Thymus (tissue), 11 donors: ENCODE results near the gene GPBAR1. TPM values are rescaled to one million over a fixed set of nuclear protein-coding genes. Genes with fewer than 3 reads are reported as not detected.

ENCODE experiments used
- DNase-seq, 9 donors: peaks; one replicate each; pipeline ENCODE4 v3.0.0-alpha.2; 2013; ENCODE audit warnings: low spot score in 9 of 9, low read depth in 6 of 9, missing footprints in 1 of 9
- H3K27ac ChIP-seq, 2 donors: one replicate each; pipeline ENCODE4 v1.5.1; 2013; ENCODE audit warnings: control low read depth in 1 of 2, low read depth in 1 of 2, low read length in 1 of 2, mild to moderate bottlenecking in 1 of 2, moderate library complexity in 1 of 2
- H3K27me3 ChIP-seq, 2 donors: one replicate each; pipeline ENCODE4 v1.5.1; 2013; ENCODE audit warnings: low read length in 1 of 2; ENCODE audit not compliant: control insufficient read depth in 2 of 2, insufficient read depth in 1 of 2
- H3K36me3 ChIP-seq, 2 donors: one replicate each; pipeline ENCODE4 v1.5.1; 2013; ENCODE audit warnings: low read length in 1 of 2, mild to moderate bottlenecking in 1 of 2, moderate library complexity in 1 of 2; ENCODE audit not compliant: control insufficient read depth in 2 of 2, insufficient read depth in 2 of 2
- H3K4me1 ChIP-seq, 2 donors: one replicate each; pipeline ENCODE4 v1.5.1; 2013; ENCODE audit warnings: low read length in 2 of 2; ENCODE audit not compliant: control insufficient read depth in 2 of 2, insufficient read depth in 2 of 2
- H3K4me3 ChIP-seq, 2 donors: one replicate each; pipeline ENCODE4 v1.5.1; 2013; ENCODE audit warnings: low read length in 2 of 2, control low read depth in 1 of 2, mild to moderate bottlenecking in 1 of 2
- H3K9me3 ChIP-seq, 2 donors: one replicate each; pipeline ENCODE4 v1.5.1; 2013; ENCODE audit warnings: low read length in 1 of 2, mild to moderate bottlenecking in 1 of 2; ENCODE audit not compliant: control insufficient read depth in 2 of 2, insufficient read depth in 1 of 2
- WGBS: extraction: QIAGEN DNeasy Blood & Tissue Kit; methylation state at CpG from one replicate; pipeline ENCODE4 v1.1.7; 2013; 5-methylcytosine and 5-hydroxymethylcytosine counted together
- polyA plus RNA-seq: library from polyadenylated mRNA; stranded (reverse); fragments of 200-250 nt; gene quantifications from one replicate; pipeline ENCODE4 v1.2.3, GENCODE V29; 2013
- total RNA-seq: library from RNA; stranded (reverse); fragments of 120-200 nt; gene quantifications from one replicate; pipeline ENCODE4 v1.2.4, GENCODE V29; 2013
- donor health status: healthy.

GPBAR1 gene
- total and polyA plus RNA-seq, 2 donors, result 0.28 to 1.0 TPM

DNA sequence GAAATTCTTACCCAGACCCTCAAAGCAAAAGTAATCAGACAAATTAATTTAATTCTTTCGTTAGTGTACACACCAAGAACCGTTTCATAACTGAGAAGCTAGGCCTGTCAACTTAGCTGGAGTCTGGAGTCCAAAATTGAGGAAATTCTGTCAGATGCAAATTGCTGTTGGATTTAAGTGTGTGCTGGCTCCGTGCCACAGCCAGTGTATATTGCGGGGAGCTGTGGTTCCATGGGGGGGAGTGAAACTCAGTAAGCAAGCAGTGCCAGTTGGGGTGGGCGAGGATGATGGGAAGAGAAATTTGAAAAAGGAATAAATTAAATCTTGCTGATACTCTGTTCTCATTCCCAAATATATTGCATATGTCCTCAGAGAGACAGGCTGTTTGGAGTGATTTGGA is 39.8 kb upstream of the GPBAR1 start:
- DNase-seq, result no peak
- 58% methylated on average over 5 of the region's 5 CpGs for WGBS
- Histone ChIP-seq H3K27ac (no peak overlapping the region), H3K9me3 (peaks cover 0 to 3% of the 10 kb centered on the region in 2 donors), H3K27me3 (no peaks in the 10 kb centered on the region), H3K4me1 (peaks cover 25 to 48% of the 10 kb centered on the region in 2 donors), H3K36me3 (peaks cover 8 to 41% of the 10 kb centered on the region in 2 donors), H3K4me3 (no peak overlapping the region)

GRCh38 chr2:218223046-218223445 is 37.8 kb upstream of the GPBAR1 start:
- DNase-seq, result no peak
- Histone ChIP-seq H3K27me3 (no peaks in the 10 kb centered on the region), H3K27ac (no peak overlapping the region), H3K4me3 (no peak overlapping the region), H3K36me3 (peaks cover 19 to 53% of the 10 kb centered on the region in 2 donors), H3K9me3 (no peaks in the 10 kb centered on the region), H3K4me1 (peaks cover 25 to 40% of the 10 kb centered on the region in 2 donors)
- 76% methylated on average over 5 of the region's 5 CpGs for WGBS

GRCh38 chr2:218224186-218224585 is 36.6 kb upstream of the GPBAR1 start:
- no peak overlapping the region for H3K27ac ChIP-seq
- 88% methylated on average over 1 of the region's 1 CpG for WGBS
- H3K9me3 ChIP-seq, result no peaks in the 10 kb centered on the region
- no peak for DNase-seq
- peaks cover 18 to 38% of the 10 kb centered on the region in 2 donors for H3K4me1 ChIP-seq
- no peak overlapping the region for H3K4me3 ChIP-seq
- peaks cover 22 to 60% of the 10 kb centered on the region in 2 donors for H3K36me3 ChIP-seq
- H3K27me3 ChIP-seq, result no peaks in the 10 kb centered on the region

- WGBS, result 96% methylated on average over 3 of the region's 3 CpGs
- H3K36me3 ChIP-seq, result peaks cover 44 to 66% of the 10 kb centered on the region in 2 donors
- H3K27me3 ChIP-seq, result no peaks in the 10 kb centered on the region
Measured at GRCh38 chr2:218226903-218227302, 33.9 kb upstream of the GPBAR1 start.

DNA sequence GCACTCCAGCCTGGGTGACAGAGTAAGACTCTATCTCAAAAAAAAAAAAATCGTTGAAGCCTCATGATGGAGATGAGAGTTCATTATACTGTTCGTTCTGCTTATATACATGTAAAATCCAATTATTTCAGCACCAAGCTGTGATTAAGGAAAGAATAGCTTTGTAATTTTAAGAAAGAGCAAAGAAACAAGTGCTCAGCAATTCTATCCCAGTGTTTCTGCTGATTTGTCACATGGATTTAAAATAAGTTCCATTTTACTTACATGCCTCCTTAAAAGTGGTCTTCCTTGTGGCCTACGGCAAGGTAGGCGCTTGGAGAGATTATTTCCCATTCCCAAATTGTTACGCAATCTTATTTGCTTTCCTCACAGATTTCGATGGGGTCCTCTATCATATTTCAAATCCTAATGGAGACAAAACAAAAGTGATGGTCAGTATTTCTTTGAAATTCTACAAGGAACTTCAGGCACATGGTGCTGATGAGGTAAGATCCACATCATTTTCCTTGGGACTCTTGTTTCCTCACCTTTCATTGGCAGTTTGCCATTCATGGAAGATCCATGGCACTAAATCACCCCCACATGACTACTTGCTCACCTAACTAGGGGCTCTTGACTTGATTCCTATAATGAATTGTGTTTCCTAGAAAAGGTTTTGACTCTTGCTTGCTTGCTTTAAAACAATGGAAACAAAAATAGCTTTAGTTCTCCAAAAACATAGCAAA is 32.3 kb upstream of the GPBAR1 start:
- H3K36me3 ChIP-seq, result peaks cover 55 to 82% of the 10 kb centered on the region in 2 donors
- H3K9me3 ChIP-seq, result no peaks in the 10 kb centered on the region
- H3K4me1 ChIP-seq, result peaks cover 5 to 20% of the 10 kb centered on the region in 2 donors
- no peak for DNase-seq
- no peak overlapping the region for H3K4me3 ChIP-seq
- H3K27ac ChIP-seq, result peak overlapping the region; percentile 66 to 81
- H3K27me3 ChIP-seq, result no peaks in the 10 kb centered on the region
- WGBS, result 96% methylated on average over 6 of the region's 6 CpGs

More at GRCh38 chr2:218226903-218227302, 33.9 kb upstream of the GPBAR1 start:
- Histone ChIP-seq H3K4me1 (peaks cover 8 to 30% of the 10 kb centered on the region in 2 donors), H3K4me3 (no peak overlapping the region), H3K27ac (no peak overlapping the region), H3K9me3 (no peaks in the 10 kb centered on the region)
- no peak for DNase-seq

DNA sequence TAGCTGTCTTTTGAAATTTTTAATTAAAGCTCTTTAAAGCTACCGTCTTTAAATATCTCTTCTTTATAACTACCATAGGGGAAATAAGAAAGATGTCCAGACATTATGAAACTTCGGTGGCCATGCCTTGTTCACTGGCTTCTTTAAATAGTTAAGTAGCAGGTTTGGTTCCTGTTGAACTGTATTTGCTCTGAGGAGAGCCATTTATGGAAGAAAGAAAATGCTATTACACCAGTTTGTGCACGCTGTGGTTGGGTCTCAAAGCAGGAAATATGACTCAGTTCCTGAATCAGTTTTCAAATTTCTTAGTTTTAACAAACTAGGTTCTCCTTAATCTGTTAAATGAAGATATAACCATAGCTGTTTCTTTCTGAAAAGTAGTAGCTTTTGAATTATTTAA is 31.6 kb upstream of the GPBAR1 start:
- DNase-seq, result peak in 3 of 9 donors; percentile 34 to 68 (median 35)
- 9% methylated on average over 3 of the region's 3 CpGs for WGBS
- peaks cover 5 to 17% of the 10 kb centered on the region in 2 donors for H3K4me1 ChIP-seq
- no peaks in the 10 kb centered on the region for H3K27me3 ChIP-seq
- peaks cover 55 to 80% of the 10 kb centered on the region in 2 donors for H3K36me3 ChIP-seq
- H3K4me3 ChIP-seq, result no peak overlapping the region
- H3K27ac ChIP-seq, result peak overlapping the region in 1 of 2 donors; percentile 81
- H3K9me3 ChIP-seq, result no peaks in the 10 kb centered on the region

DNA sequence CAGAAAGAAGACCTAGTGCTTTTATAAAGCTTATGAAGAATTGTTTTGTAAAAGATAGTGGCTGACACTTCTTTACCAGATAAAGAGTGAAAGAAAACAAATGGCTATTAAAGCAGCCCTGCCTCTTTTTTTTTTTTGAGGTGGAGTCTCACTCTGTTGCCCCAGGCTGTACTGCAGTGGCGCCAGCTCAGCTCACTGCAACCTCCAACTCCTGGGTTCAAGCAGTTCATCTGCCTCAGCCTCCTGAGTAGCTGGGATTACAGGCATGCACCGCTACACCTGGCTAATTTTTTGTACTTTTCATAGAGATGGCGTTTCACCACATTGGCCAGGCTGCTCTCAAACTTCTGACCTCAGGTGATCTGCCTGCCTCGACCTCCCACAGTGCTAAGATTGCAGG is 31.0 kb upstream of the GPBAR1 start:
- peak overlapping the region; percentile 49 to 81 for H3K27ac ChIP-seq
- no peak overlapping the region for H3K4me3 ChIP-seq
- H3K36me3 ChIP-seq, result peaks cover 52 to 80% of the 10 kb centered on the region in 2 donors
- no peak for DNase-seq
- 91% methylated on average over 4 of the region's 4 CpGs for WGBS
- no peaks in the 10 kb centered on the region for H3K9me3 ChIP-seq
- H3K4me1 ChIP-seq, result peaks cover 5 to 17% of the 10 kb centered on the region in 2 donors
- no peaks in the 10 kb centered on the region for H3K27me3 ChIP-seq

DNA sequence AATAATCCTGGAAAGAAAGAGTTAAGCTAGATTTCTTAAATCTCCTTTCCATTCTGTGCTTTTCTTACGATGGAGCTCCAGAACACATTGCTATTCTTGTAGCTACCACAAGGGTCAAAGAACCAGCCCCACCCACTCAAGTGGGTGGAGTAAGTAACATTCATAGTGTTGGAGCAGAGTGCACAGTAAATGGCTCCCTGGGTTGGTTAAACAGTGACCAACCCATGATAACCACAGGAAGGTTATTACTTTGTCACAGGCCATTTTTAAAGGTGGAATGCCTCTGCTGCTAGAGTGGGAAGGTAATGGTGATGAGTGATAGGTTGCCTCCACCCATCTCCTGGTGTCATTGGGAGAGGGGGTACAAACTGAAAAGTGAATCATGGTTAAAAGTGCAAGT is 29.9 kb upstream of the GPBAR1 start:
- Histone ChIP-seq H3K4me1 (peaks cover 5 to 17% of the 10 kb centered on the region in 2 donors), H3K4me3 (no peak overlapping the region), H3K9me3 (no peaks in the 10 kb centered on the region), H3K36me3 (peaks cover 57 to 80% of the 10 kb centered on the region in 2 donors), H3K27ac (no peak overlapping the region), H3K27me3 (no peaks in the 10 kb centered on the region)
- WGBS, result 48% methylated on average over 1 of the region's 1 CpG
- DNase-seq, result peak in 1 of 9 donors; percentile 24

DNA sequence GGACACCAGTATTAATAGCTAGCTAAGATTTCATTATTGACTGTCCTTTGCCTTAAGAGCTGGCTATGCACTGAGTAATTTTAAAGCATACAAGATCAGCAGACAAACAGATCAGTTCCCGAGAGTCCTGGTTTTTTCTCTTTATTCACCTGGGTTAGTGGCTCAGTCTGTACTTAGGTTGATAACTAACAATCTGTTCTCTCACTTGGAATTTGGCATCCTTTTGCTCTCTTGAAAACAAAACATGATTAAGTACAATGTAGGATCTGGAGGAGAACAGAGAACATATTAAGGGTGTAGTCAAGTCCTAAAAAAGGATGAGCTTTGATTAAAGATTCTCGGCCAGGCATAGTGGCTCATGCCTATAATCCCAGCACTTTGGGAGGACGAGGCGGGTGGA is 27.3 kb upstream of the GPBAR1 start:
- H3K4me3 ChIP-seq, result no peak overlapping the region
- DNase-seq, result no peak
- H3K36me3 ChIP-seq, result peaks cover 59 to 87% of the 10 kb centered on the region in 2 donors
- H3K27ac ChIP-seq, result no peak overlapping the region
- no peaks in the 10 kb centered on the region for H3K27me3 ChIP-seq
- peaks cover 5 to 14% of the 10 kb centered on the region in 2 donors for H3K4me1 ChIP-seq
- H3K9me3 ChIP-seq, result no peaks in the 10 kb centered on the region
- WGBS, result 99% methylated on average over 4 of the region's 4 CpGs
